Tibial nerve (tissue), 4 donors: ENCODE results near the gene TMEM121. TPM values are rescaled to one million over a fixed set of nuclear protein-coding genes. Genes with fewer than 3 reads are reported as not detected.

Experiments used
- DNase-seq, 2 donors: peaks; one replicate each; pipeline ENCODE4 v3.0.0-alpha.2; 2019; ENCODE audit warnings: low spot score in 2 of 2
- H3K27ac ChIP-seq, 4 donors: fragments of 200-600 bp; sonication (generic) in 3 of 4; one replicate each; pipeline ENCODE4 v1.5.1; 2017 to 2019; ENCODE audit warnings: mild to moderate bottlenecking in 1 of 4
- H3K27me3 ChIP-seq, 2 donors: fragments of 200-600 bp; sonication (generic) in 1 of 2; one replicate each; pipeline versions ENCODE4 v1.5.1 to v1.6.0; 2017 to 2019
- H3K36me3 ChIP-seq, 3 donors: fragments of 200-600 bp; sonication (generic); one replicate each; pipeline ENCODE4 v1.5.1; 2018 to 2019
- H3K4me1 ChIP-seq, 4 donors: fragments of 200-600 bp; sonication (generic) in 3 of 4; one replicate each; pipeline ENCODE4 v1.5.1; 2017 to 2019
- H3K4me3 ChIP-seq, 4 donors: fragments of 200-600 bp; sonication (generic) in 3 of 4; one replicate each; pipeline ENCODE4 v1.5.1; 2017 to 2019; ENCODE audit warnings: mild to moderate bottlenecking in 1 of 4, moderate library complexity in 1 of 4
- H3K9me3 ChIP-seq, 4 donors: fragments of 200-600 bp; sonication (generic) in 3 of 4; one replicate each; pipeline ENCODE4 v1.5.1; 2017 to 2019
- CTCF ChIP-seq, 5 experiments: fragments of 200-600 bp in 3 of 5; fragments of 450-650 bp in 2 of 5; sonication (generic) in 3 of 5; IDR thresholded peaks; one replicate each; pipeline ENCODE4 v1.5.1; 2016 to 2019; ENCODE audit warnings: antibody characterized with exemption in 5 of 5, mild to moderate bottlenecking in 3 of 5, moderate library complexity in 2 of 5
- EP300 ChIP-seq, 2 donors: sonication (generic); formaldehyde crosslinking; IDR thresholded peaks; one replicate each; pipeline ENCODE4 v1.6.1; 2017; ENCODE audit warnings: antibody characterized with exemption in 2 of 2, mild to moderate bottlenecking in 1 of 2
- POLR2A ChIP-seq, 2 donors: fragments of 450-650 bp; IDR thresholded peaks; one replicate each; pipeline ENCODE4 v1.6.1; 2017; ENCODE audit warnings: antibody characterized with exemption in 2 of 2, mild to moderate bottlenecking in 2 of 2, moderate library complexity in 2 of 2
- WGBS, 2 donors: methylation state at CpG; one replicate each; pipeline ENCODE4 v1.1.5; 2018; 5-methylcytosine and 5-hydroxymethylcytosine counted together
- total RNA-seq, 4 donors: library from RNA; depleted of rRNA; stranded (reverse); fragments of >200 nt; gene quantifications; one replicate each; pipeline ENCODE4 v1.1.0, GENCODE V29; 2016

The TMEM121 gene
- total RNA-seq, 4 donors from 2014 or later = 15.1 to 28.2 (median 20.1) TPM

GRCh38 chr14:105508601-105509000 lies 17.8 kb upstream of the TMEM121 start:
- Histone ChIP-seq H3K36me3 (no peaks in the 10 kb centered on the region), H3K27ac (no peak overlapping the region), H3K27me3 (peaks cover 0 to 23% of the 10 kb centered on the region in 2 donors), H3K4me3 (no peak overlapping the region), H3K4me1 (no peaks in the 10 kb centered on the region), H3K9me3 (no peaks in the 10 kb centered on the region)
- WGBS, 2 donors = 86 to 91% methylated on average over 12 of the region's 12 CpGs
- no peak for DNase-seq
- no peak for TF ChIP-seq CTCF (IDR thresholded peaks at IDR 0.05)
- no peak for TF ChIP-seq POLR2A (IDR thresholded peaks at IDR 0.05)
- no peak for TF ChIP-seq EP300 (IDR thresholded peaks at IDR 0.05)

GRCh38 chr14:105517096-105517495 lies 9.3 kb upstream of the TMEM121 start:
- TF ChIP-seq CTCF (IDR thresholded peaks at IDR 0.05) (no peak), POLR2A (IDR thresholded peaks at IDR 0.05) (no peak), EP300 (IDR thresholded peaks at IDR 0.05) (no peak)
- Histone ChIP-seq H3K4me3 (no peak overlapping the region), H3K27ac (no peak overlapping the region), H3K9me3 (no peaks in the 10 kb centered on the region), H3K4me1 (no peaks in the 10 kb centered on the region), H3K27me3 (peaks cover 0 to 12% of the 10 kb centered on the region in 2 donors), H3K36me3 (no peaks in the 10 kb centered on the region)
- 36 to 42% methylated on average over 5 of the region's 5 CpGs for WGBS, 2 donors
- no peak for DNase-seq

DNA sequence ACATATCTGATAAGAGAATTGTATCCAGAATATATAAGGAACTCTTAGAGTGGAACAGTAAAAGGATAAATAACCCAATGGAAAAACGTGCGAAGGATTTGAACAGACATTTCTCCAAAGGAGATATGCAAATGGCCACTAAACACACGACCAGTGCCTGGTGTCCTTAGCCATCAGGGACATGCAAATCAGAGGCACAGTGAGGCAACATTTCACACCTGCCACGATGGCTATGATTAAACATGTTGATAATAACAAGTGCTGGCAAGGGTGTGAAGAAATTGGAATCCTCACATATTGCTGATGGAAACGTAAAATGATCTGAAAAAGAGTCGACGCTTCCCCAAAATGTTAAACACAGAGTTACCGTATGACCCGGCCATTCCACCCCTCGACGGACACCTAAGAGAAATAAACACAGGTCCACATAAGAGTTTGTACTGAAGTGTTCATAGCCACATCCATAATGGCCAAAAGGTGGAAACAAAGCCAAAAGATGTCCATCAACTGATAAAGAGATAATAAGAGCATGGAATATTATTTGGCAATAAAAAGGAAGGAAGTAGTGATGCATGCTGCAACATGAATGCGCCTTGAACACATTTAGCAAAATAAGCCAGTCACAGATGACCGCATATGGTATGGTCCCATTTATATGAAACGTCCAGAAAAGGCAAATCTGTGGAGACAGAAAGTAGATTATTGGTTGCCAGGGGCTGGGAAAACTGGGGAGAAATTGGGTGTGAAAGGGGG lies 6.3 kb upstream of the TMEM121 start:
- no peak for DNase-seq
- H3K4me3 ChIP-seq = no peak overlapping the region
- no peaks in the 10 kb centered on the region for H3K36me3 ChIP-seq
- H3K27me3 ChIP-seq = peaks cover 0 to 8% of the 10 kb centered on the region in 2 donors
- no peak overlapping the region for H3K27ac ChIP-seq
- WGBS, 2 donors = 73 to 74% methylated on average over 14 of the region's 14 CpGs
- TF ChIP-seq EP300 (IDR thresholded peaks at IDR 0.05) (no peak), CTCF (IDR thresholded peaks at IDR 0.05) (no peak), POLR2A (IDR thresholded peaks at IDR 0.05) (no peak)
- H3K4me1 ChIP-seq = no peaks in the 10 kb centered on the region
- H3K9me3 ChIP-seq = no peaks in the 10 kb centered on the region

GRCh38 chr14:105525326-105525725 lies 1.1 kb upstream of the TMEM121 start:
- H3K36me3 ChIP-seq = peaks cover 0 to 14% (median 0%) of the 10 kb centered on the region in 3 donors
- H3K27me3 ChIP-seq = peaks cover 0 to 16% of the 10 kb centered on the region in 2 donors
- DNase-seq = no peak
- no peak overlapping the region for H3K4me3 ChIP-seq
- H3K27ac ChIP-seq = peak overlapping the region in 1 of 4 donors; percentile 86
- 85 to 91% methylated on average over 9 of the region's 9 CpGs for WGBS, 2 donors
- no peaks in the 10 kb centered on the region for H3K9me3 ChIP-seq
- TF ChIP-seq POLR2A (IDR thresholded peaks at IDR 0.05) (no peak), CTCF (IDR thresholded peaks at IDR 0.05) (no peak), EP300 (IDR thresholded peaks at IDR 0.05) (no peak)
- peaks cover 0 to 31% (median 25%) of the 10 kb centered on the region in 4 donors for H3K4me1 ChIP-seq

GRCh38 chr14:105526776-105527380 lies 495 bp downstream of the TMEM121 start:
- peak overlapping the region; percentile 24 to 88 (median 72) for H3K27ac ChIP-seq

More at GRCh38 chr14:105526776-105527380, 495 bp downstream of the TMEM121 start:
- Histone ChIP-seq H3K9me3 (no peaks in the 10 kb centered on the region), H3K36me3 (peaks cover 0 to 30% (median 0%) of the 10 kb centered on the region in 3 donors), H3K4me3 (peak overlapping the region; percentile 47 to 77 (median 55)), H3K4me1 (peaks cover 0 to 31% (median 25%) of the 10 kb centered on the region in 4 donors), H3K27me3 (peaks cover 0 to 13% of the 10 kb centered on the region in 2 donors)
- 2 to 4% methylated on average over 24 to 30 of the region's 48 CpGs for WGBS, 2 donors
- TF ChIP-seq POLR2A (IDR thresholded peaks at IDR 0.05) (no peak), CTCF (IDR thresholded peaks at IDR 0.05) (no peak), EP300 (IDR thresholded peaks at IDR 0.05) (no peak)
- no peak for DNase-seq
